HUDEP-2 (cell line): ENCODE data around the gene SLC39A2.
"Not testable (repeated sequence)": the region's sequence is repeated elsewhere in the genome, so short reads cannot be mapped to it uniquely, and the experiment has no call there.

ENCODE experiments used
- DNase-seq, 76 experiments: peaks; one replicate each; lab custom pipeline; 2025; ENCODE audit not compliant: unreplicated experiment in 76 of 76; lab: John Stamatoyannopoulos, UW

The SLC39A2 gene, protein sequence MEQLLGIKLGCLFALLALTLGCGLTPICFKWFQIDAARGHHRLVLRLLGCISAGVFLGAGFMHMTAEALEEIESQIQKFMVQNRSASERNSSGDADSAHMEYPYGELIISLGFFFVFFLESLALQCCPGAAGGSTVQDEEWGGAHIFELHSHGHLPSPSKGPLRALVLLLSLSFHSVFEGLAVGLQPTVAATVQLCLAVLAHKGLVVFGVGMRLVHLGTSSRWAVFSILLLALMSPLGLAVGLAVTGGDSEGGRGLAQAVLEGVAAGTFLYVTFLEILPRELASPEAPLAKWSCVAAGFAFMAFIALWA

DNA sequence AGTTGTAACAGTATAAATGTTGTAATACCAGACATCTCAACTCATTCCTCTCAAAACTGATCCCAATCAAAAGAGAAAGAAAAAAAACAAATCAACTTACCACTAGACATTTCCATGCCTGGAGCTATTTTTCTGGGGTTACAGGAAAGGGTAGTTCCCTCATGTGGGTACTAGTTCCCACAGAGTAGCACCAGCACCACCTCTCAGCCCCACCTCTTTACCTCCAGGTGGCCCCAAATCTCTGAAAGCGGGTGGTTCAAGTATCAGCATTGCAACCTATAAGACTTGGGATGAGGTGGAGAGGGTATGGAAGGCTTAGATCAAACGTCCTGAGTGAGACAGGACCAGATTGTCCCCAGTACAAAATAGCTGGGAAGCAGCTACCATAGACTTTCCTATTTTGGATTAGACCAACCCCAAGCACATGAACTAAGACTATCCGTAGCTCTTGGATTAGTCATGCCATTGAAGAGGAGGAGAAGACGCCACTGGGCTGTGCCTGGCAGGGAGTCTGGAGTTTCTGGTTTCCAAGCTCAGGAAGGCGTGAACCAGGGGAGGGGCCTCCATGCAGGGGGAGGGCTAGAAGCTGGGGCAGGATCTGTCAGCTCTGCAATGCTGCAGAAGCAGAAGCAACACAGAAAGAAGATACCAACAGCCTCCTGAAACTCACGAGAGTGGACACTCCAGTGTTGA lies at the start of gene SLC39A2:
Gene SLC39A2 (plus strand): TSS at position 620 of the 693 bp plus-strand sequence. CDS start 154 bp downstream, outside the sequence.
- no peak for DNase-seq

DNA sequence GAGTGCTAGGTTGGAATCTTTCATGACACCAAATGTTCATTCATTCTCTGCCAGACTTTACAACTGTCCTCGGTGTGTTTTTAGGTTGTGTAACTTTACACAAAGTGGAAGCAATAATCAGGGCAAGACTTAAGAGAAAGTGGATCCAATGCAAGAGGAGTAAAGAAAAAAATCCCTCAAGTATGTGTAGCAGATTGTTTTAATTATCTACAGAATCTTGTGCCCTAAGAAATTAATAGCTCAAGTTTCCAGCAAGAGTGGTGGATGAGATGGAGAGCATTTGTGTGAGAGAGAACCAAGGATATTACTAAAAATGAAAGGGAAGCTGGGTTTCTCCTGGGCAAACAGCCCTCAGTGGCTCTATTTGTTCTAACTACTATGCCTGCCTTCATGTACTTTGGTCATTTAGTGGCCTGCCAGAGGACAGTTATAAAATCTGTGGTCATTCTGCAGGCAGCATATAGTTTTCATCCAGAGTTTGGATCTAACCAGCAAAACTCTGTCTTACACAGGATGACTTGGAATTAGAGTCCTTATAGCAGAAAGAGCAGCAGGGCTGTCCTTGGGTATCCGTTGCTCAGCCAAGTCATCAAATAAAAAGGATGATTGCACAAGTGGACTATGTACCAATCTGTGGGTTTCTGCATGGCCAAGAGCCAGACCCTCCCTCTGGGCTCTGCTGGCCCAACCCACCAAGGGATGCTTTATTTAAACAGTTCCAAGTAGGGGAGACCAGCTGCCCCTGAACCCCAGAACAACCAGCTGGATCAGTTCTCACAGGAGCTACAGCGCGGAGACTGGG lies 44.2 kb upstream of the SLC39A2 start, which contains the start of gene RNASE2:
Gene RNASE2 (plus strand): TSS at position 752 of the 802 bp plus-strand sequence. CDS start 285 bp downstream, outside the sequence.
- DNase-seq, result not testable (repeated sequence)

DNA sequence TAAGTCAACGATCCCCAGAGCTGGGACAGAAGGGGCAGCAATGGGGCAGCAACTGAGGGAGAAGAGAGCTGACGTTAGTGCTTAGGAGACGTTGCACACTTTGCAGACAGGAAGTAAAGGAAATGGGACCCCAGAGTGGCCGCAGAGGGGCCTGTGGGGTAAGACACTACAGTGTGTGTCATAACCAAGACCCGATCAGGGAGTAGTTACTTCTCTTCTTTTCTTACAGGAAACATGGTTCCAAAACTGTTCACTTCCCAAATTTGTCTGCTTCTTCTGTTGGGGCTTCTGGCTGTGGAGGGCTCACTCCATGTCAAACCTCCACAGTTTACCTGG lies 43.6 kb upstream of the SLC39A2 start:
- not testable (repeated sequence) for DNase-seq

DNA sequence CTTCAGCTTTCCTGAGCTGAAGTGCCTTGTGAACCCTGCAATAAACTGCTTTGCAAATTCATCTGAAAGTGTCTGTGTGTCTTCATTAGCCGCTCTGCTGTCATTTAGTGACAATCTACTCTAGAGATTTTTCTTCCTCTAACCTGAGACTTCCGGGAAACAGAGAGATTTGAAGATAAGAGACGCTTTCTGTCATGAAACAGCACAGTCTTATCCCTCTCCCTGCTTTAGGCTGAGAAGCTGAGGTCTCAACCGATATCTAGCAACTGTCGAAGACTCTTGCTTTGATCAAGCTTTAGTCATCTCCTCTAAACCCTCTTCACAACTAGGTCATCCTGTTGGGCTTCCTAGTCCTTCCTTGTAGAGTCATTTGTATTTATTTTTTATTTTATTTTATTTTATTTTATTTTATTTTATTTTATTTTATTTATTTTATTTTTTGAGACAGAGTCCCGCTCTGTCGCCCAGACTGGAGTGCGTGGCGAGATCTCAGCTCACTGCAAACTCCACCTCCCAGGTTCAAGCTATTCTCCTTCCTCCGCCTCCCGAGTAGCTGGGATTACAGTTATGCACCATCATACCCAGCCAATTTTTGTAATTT lies 42.6 kb upstream of the SLC39A2 start:
- DNase-seq, result no peak

DNA sequence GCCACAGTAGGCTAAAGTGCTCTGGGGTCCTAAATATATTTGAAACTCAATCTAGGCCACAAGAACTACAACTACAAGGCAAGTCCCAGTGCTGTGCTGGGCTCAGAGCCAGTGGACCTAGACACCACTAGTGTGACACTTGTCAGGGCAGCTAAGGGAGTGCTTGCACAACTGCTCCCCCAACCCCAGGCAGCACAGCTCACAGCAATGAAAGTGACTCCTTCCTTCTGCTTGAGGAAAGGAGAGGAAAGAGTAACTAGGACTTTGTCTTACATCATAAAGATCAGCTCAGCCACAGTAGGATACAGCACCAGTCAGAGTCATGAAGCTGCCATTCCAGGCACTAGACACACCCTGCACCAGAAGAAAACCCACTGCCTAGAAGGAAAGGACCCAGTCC lies 40.1 kb upstream of the SLC39A2 start:
- DNase-seq, result not testable (repeated sequence)

DNA sequence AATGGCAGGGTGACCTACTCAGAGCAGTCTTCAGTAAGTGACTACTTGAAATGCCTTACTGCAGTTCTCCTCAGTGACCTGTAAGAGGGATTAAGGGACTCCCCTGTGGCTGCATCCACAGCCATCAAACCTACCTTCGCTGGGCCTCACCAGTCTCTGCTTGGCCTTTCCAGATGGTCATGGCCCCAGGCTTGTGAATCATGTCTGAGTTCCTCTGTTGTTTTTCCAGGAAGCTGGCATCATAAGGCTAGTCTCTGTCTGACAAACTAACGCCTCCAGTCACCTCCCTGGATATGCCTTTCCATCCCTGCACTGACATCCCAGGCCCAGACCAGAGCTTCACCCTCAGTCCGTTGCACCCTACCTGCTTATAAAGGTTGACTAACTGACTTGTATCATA lies 29.8 kb upstream of the SLC39A2 start:
- no peak for DNase-seq

DNA sequence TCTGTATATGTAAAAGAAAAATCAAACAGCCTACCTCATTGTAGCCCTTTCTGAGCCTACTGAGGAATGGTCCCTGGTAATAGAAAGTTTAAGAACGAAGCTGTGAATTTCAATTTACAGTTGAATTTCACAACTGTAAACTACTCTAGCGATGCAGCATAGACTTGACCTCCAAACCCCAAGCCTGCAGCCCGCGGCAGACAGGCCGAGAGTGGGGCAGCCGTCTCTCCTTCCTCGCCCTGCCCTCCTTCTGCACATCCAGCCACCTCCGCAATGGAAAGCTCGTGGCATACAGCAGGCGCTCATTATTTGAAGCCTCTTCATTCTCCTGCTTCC lies 28.5 kb upstream of the SLC39A2 start:
- peak in 1 of 76 experiments; percentile 58 for DNase-seq

DNA sequence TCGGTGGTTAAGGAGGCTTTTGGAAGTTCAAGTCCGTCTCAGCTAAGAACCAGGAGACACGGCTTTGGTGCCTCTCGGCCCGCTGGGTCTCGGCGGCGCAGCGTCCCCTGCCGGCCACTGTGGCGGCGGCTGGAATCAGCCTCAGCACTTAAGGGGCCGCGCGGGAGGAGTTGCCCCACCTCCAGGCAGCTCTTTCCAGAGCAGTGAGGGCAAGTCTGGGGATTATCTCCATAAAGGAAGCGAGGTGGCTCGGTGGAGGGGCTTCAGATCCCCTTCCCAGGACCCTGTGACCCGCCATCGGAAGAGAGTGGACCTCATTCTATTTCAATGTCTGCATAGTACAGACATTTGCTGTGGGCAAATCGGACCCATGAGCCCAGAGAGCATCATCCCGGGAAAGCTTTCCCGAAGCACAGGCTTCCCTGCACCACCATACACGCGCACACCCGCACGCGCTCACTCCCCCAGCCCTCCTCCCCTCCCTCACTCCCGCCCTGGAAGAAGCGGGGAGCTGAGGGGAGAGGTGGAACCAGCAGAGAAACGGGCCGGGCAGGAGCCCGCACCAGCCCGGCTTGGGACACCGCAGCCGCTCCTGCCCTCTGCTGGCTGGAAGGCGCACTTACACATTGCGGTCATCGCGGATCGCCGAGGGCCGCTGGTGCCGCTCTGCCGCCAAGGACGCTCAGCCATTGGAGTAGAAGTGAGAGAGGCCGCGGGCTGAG lies 27.9 kb upstream of the SLC39A2 start:
- DNase-seq, result peak in 74 of 76 experiments; percentile 9 to 88 (median 65)

DNA sequence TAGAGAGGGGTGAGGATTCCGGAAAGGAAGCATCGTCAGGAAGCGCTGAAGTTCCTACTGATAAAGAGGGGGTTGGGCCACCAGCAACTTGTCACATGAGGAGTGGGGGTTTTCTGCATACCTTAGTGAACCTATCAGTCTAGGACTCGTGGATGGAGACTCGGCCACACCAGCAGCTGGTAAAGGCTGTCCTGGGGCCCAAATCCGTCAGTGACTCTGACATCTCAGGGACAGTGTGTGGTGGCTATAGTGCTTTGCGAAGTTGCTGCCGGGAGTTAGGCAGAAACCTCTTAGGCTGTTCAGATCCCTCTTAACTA lies 27.4 kb upstream of the SLC39A2 start:
- peak in 1 of 76 experiments; percentile 43 for DNase-seq

DNA sequence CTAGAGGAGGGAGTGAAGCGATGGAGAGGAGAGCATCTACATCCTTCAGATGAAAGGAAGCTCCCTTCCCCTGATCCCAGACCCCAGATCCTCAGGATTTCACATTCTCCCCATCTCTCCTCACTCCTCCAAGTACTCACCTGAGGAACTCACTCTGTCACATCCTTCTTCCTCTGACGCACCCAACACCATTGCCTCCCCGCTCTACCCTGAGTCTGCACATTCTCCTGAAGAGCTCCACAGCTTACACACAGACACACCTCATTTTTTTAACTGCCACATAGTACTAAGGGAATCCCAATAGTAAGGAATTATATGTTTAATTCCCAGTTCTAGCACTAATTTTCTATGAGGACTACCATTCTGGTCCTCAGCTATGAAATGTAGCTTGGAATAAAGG lies 25.6 kb upstream of the SLC39A2 start:
- no peak for DNase-seq

DNA sequence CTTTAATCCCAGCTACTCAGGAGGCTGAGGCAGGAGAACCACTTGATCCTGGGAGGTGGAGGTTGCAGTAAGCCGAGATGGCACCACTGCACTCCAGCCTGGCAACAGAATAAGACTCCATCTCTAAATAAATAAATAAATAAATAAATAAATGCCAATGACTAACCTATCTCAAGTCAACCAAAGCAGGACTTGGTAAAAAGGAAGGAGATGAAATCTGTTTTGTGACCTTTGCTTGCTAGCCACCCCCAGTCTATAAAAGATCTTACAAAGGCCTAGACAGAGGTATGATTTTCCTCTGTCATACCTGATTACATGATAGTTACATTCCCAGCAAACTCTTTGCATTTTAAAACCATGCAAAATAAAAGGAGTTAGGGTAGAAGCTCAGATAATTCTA lies 22.8 kb upstream of the SLC39A2 start:
- no peak for DNase-seq

DNA sequence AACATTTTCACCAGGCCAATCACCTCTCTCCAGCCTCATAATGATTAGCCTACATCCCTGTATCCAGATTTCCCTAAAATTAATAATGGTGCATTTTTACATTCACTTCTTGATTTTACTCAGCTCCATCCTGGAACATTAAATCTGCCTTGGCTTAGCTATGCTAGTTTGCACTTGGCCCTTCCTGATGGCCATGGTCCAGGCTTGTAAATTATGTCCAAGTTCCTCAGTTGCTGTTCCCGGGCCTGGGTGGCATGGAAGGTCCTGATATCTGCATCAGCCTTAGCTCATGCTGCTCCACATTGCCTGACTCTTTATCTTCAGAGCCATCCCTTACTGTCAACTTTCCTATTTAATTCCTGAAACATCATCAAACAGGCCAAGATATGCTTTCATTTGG lies 20.4 kb upstream of the SLC39A2 start:
- no peak for DNase-seq

DNA sequence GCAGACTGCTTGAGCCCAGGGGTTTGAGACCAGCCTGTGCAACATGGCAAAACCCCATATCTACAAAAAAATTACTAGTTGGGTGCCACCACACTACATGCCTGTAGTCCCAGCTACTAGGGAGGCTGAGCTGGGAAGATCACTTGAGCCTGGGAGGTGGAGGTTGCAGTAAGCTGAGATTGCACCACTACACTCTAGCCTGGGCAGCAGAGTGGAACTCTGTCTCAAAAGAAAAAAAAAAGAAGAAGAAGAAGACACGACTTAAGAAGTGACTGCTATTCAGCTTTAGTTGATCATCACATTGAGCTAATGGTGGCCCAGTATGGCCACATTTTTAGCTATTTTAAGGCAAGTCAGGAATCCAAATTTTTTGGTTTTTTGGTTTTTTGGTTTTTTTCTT lies 18.2 kb upstream of the SLC39A2 start:
- DNase-seq, result no peak

DNA sequence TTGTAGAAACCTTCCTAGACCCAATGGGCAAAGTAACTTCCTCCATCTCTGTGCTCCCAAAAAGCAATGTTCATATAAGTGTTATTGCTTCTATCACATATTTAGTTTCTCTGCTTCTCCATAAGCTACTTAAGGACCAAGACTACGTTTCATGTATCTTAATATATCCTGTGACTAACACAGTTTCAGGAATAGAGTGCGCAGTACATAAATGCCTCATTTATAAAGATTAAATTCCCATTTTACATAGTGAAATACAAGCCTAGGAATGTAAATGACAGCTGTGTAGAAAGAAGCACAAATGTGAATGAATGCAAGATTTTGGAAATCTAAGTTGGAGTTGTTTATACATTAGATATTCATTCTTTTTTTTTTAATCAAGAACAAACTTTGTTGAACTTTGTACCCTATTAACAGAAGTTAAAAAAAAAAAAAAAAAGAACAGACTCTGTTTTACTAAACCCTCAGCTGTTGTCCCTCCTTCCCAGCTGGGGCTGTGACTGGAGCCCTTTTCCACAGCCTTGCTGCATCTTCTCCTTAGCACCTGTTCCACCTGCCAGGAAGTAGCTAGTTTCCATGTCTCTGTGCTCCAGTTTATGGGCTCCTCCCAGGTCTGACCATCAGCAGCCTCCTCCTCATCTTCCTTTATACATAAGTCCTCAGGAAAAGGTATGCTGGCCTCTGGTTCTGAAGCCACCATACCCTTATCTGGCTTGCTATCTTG lies 16.3 kb upstream of the SLC39A2 start:
- DNase-seq, result no peak

DNA sequence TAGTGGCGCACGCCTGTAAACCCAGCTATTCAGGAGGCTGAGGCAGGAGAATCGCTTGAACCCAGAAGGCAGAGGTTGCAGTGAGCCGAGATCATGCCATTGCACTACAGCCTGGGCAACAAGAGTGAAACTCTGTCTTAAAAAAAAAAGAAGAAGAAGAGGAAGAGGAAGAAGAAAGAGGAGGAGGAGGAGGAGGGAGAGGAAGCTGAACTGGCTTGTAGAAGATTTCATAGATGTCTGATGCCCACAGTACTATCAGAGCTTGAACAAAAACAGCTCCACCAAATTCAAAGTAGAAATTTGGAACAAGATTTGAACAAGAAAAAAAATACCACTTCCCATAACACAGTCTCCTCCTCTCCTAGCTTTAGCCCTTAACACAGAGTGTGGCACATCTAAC lies 13.4 kb upstream of the SLC39A2 start:
- not testable (repeated sequence) for DNase-seq

DNA sequence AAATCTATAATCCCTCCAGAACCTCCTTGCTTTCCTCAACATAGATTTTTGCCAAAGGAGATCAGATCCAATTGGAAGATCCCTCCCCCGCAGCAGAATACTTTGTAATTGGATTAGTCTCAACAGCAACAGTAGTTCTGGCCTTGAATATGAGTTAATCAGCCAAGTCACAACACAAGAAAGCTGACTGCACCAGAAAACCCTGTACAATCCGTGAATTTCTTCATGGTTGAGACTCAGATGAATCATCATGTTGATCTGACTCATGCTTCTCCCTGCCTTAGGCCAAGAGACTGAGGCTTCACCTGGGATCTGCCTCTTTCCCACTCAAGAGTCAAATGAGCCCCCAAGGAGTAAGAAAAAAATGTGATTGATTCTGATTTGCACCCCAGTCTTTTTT lies 12.3 kb upstream of the SLC39A2 start:
- peak in 1 of 76 experiments; percentile 1 for DNase-seq

DNA sequence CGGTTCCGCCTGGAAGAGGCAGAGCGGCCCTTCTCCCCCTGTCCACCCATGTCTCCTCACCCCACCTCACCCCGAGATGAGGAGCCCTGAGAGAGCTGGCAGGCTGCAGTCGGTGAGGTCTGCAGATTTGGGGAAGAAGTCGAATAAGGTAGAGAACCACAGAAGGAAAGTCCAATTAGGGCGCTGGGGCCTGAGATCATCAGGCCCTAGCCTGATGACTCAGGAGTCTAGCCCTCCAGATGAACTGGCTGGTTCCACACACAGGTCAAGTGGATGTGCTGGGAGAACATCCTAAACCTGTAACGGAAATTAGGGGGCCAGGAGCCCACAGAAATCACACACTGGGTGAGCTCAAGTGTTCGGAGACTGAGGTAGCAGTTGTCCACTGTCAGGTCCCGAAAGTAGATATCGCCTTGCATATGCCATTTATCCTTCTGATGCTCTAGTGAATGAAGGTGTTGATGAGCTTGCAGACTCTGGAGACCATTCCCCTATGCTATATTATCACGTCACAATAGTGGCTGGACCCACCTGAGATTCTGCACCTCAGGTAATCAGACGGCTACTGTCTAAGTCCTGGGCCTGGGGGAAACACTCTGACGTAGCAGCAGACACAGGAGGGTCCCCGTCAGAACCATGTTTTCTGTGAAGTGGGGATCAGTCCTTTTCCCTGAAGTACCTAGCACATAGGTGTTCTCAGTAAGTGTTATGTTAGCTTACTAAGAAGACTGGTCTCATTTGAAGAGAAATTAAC lies 10.2 kb upstream of the SLC39A2 start:
- DNase-seq, result no peak

DNA sequence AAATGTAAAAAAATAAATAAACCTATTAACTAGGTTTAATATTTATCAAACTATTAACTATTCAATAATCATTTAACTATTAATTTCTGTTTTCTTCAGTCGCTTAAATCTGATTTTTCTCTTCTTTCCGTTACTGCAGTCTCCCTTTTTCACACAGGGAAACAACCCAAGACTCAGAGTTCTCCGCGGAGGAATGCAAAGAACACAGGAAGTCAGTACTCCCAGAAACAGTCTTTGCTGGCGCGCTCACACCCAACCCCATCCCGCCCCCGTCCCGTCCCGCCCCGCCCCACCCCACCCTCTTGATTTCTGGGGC lies 9.7 kb upstream of the SLC39A2 start:
- DNase-seq, result no peak

DNA sequence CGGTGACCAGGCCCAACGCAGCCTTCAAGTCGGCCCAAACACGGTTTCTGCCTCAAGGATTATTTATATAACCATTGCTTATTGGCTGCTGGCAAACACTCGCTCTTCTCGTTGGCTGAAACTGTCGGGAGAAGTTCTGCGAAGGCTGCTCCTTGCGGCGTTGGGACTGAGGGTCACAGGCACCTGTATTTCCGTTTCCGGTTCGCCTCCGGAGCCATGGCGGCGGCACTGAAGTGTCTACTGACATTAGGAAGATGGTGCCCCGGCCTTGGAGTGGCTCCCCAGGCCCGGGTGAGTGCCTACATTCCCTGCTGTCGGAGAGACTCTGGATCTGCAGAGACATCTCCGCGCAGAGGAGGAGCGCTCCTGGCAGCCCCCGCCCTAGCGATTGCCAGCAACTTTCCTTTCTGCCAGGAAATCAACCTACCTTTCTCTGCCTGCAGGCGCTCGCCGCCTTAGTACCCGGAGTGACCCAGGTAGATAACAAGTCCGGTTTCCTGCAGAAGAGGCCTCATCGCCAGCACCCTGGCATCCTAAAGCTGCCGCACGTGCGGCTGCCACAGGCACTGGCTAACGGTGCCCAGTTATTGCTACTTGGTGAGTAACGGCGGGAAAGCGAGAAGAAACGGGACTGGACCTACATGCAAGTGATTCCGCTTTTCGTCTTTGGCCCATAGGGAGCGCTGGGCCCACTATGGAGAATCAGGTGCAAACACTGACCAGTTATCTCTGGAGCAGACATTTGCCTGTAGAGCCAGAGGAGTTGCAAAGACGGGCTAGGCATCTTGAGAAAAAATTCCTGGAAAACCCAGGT lies 9.1 kb upstream of the SLC39A2 start, which contains the start of gene METTL17:
Gene METTL17 (plus strand): TSS at position 194 of the 814 bp plus-strand sequence. CDS start 23 bp downstream, at position 217.
- DNase-seq, result peak; percentile 16 to 95 (median 85)
